ENCODE data around the gene PRMT2. TPM values are rescaled to one million over a fixed set of nuclear protein-coding genes. Genes with fewer than 3 reads are reported as not detected.

Gene PRMT2
- total RNA-seq, 1 experiment from 2014 or later, result 101 TPM

GRCh38 chr21:46636181-46636512, 673 bp downstream of the PRMT2 start:
- ATAC-seq (no peak), DNase-seq (peak; percentile 2)
- POLR2A ChIA-PET (ENCODE audit: unreplicated experiment), result interaction anchor here (1.5 kb wide), 1 partner anchor 136 kb away, joined by 11 read pairs; no protein-coding TSS in a partner anchor
- CTCF ChIA-PET, result no interaction called here
- Histone ChIP-seq H3K4me1 (ENCODE audit: insufficient read depth, low read length) (peaks cover 50% of the 10 kb centered on the region), H3K27ac (ENCODE audit: low read length) (peak overlapping the region; percentile 97; the same call in 1 of the 2 replicates), H3K79me2 (ENCODE audit: low read length) (peaks cover 53% of the 10 kb centered on the region), H3K9me2 (replicated peaks; ENCODE audit: low read length) (no peaks in the 10 kb centered on the region), H3K36me3 (ENCODE audit: low read depth, low read length) (peaks cover 7% of the 10 kb centered on the region; the same call in 1 of the 2 replicates), H3K9ac (ENCODE audit: low read length) (peak overlapping the region; percentile 98), H3K9me3 (ENCODE audit: low read length) (no peaks in the 10 kb centered on the region), H3F3A (ENCODE audit: low read length, unreplicated experiment) (no peaks in the 10 kb centered on the region), H3K4me3 (ENCODE audit: low read length) (peak overlapping the region; percentile 90), H3K4me2 (ENCODE audit: low read length) (peak overlapping the region; percentile 97), H3K27me3 (ENCODE audit: low read length) (no peaks in the 10 kb centered on the region), H2AFZ (ENCODE audit: low read length) (peak overlapping the region; percentile 86), H4K20me1 (ENCODE audit: low read length) (peaks cover 17% of the 10 kb centered on the region)
- BruUV-seq (replicated peaks), result no TSS peak
- intact Hi-C loops (cut with micrococcal nuclease), result no loop called here
- TF ChIP-seq EZH2phosphoT487 (IDR thresholded peaks at IDR 0.05; ENCODE audit: borderline replicate concordance, low read length) (no peak), EZH2 (IDR thresholded peaks at IDR 0.05; ENCODE audit: low read length, unreplicated experiment) (no peak), CTCF (conservative IDR thresholded peaks at IDR 0.05; ENCODE audit: low read depth, low read length) (no peak)

GRCh38 chr21:46636550-46637285, 1.2 kb downstream of the PRMT2 start:
- Histone ChIP-seq H4K20me1 (ENCODE audit: low read length) (peaks cover 17% of the 10 kb centered on the region), H3K79me2 (ENCODE audit: low read length) (peaks cover 54% of the 10 kb centered on the region), H3K27ac (ENCODE audit: low read length) (no peak overlapping the region), H3K27me3 (ENCODE audit: low read length) (no peaks in the 10 kb centered on the region), H3K9me3 (ENCODE audit: low read length) (no peaks in the 10 kb centered on the region), H2AFZ (ENCODE audit: low read length) (peak overlapping the region; percentile 86; the same call in 1 of the 2 replicates), H3K4me2 (ENCODE audit: low read length) (peak overlapping the region; percentile 97), H3F3A (ENCODE audit: low read length, unreplicated experiment) (no peaks in the 10 kb centered on the region), H3K4me1 (ENCODE audit: insufficient read depth, low read length) (peaks cover 50% of the 10 kb centered on the region), H3K4me3 (ENCODE audit: low read length) (peak overlapping the region; percentile 90), H3K36me3 (ENCODE audit: low read depth, low read length) (peaks cover 7% of the 10 kb centered on the region; the same call in 1 of the 2 replicates), H3K9ac (ENCODE audit: low read length) (peak overlapping the region; percentile 98), H3K9me2 (replicated peaks; ENCODE audit: low read length) (no peaks in the 10 kb centered on the region)
- ATAC-seq, result no peak
- ChIA-PET POLR2A (ENCODE audit: unreplicated experiment) (interaction anchor here (0.7 to 0.9 kb wide), 2 partner anchors 10 to 303 kb away, joined by 3 read pairs; no protein-coding TSS in a partner anchor), CTCF (no interaction called here)
- DNase-seq, result peak; percentile 2
- BruUV-seq (replicated peaks), result TSS peak; percentile 43
- intact Hi-C loops (cut with micrococcal nuclease), result no loop called here
- TF ChIP-seq EZH2phosphoT487 (IDR thresholded peaks at IDR 0.05; ENCODE audit: borderline replicate concordance, low read length), result no peak

- intact Hi-C loops (cut with micrococcal nuclease), result no loop called here
- H2AFZ ChIP-seq (ENCODE audit: low read length), result no peak overlapping the region
- H3K4me1 ChIP-seq (ENCODE audit: insufficient read depth, low read length), result peaks cover 50% of the 10 kb centered on the region
- CTCF ChIA-PET, result no interaction called here
- H3K9ac ChIP-seq (ENCODE audit: low read length), result no peak overlapping the region
- no TSS peak for BruUV-seq (replicated peaks)
- H3K27ac ChIP-seq (ENCODE audit: low read length), result no peak overlapping the region
- ATAC-seq (no peak), DNase-seq (peak; percentile 12)
- POLR2A ChIA-PET (ENCODE audit: unreplicated experiment), result no interaction called here
- H3K9me3 ChIP-seq (ENCODE audit: low read length), result no peaks in the 10 kb centered on the region
- no peaks in the 10 kb centered on the region for H3K27me3 ChIP-seq (ENCODE audit: low read length)
- TF ChIP-seq CTCF (conservative IDR thresholded peaks at IDR 0.05; ENCODE audit: low read depth, low read length) (no peak), EZH2phosphoT487 (IDR thresholded peaks at IDR 0.05; ENCODE audit: borderline replicate concordance, low read length) (no peak), EZH2 (IDR thresholded peaks at IDR 0.05; ENCODE audit: low read length, unreplicated experiment) (no peak)
- no peaks in the 10 kb centered on the region for H3F3A ChIP-seq (ENCODE audit: low read length, unreplicated experiment)
- no peaks in the 10 kb centered on the region for H3K9me2 ChIP-seq (replicated peaks; ENCODE audit: low read length)
- peaks cover 17% of the 10 kb centered on the region for H4K20me1 ChIP-seq (ENCODE audit: low read length)
- peaks cover 7% of the 10 kb centered on the region; the same call in 1 of the 2 replicates for H3K36me3 ChIP-seq (ENCODE audit: low read depth, low read length)
- peaks cover 54% of the 10 kb centered on the region for H3K79me2 ChIP-seq (ENCODE audit: low read length)
- peak overlapping the region; percentile 97 for H3K4me2 ChIP-seq (ENCODE audit: low read length)
- H3K4me3 ChIP-seq (ENCODE audit: low read length), result peak overlapping the region; percentile 31
These were observed 2.7 kb downstream of the PRMT2 start for GRCh38 chr21:46637952-46638746.

Measured in PC-3 (cell line).